ENCODE results near the gene BTN2A1. TPM values are rescaled to one million over a fixed set of nuclear protein-coding genes. Genes with fewer than 3 reads are reported as not detected.

Gene BTN2A1
- total and polyA plus RNA-seq, 2 of the 13 experiments (the other 11 are each of a cell fraction or from before 2014, with no cell fraction given), result 16.4 to 30.4 TPM

DNA sequence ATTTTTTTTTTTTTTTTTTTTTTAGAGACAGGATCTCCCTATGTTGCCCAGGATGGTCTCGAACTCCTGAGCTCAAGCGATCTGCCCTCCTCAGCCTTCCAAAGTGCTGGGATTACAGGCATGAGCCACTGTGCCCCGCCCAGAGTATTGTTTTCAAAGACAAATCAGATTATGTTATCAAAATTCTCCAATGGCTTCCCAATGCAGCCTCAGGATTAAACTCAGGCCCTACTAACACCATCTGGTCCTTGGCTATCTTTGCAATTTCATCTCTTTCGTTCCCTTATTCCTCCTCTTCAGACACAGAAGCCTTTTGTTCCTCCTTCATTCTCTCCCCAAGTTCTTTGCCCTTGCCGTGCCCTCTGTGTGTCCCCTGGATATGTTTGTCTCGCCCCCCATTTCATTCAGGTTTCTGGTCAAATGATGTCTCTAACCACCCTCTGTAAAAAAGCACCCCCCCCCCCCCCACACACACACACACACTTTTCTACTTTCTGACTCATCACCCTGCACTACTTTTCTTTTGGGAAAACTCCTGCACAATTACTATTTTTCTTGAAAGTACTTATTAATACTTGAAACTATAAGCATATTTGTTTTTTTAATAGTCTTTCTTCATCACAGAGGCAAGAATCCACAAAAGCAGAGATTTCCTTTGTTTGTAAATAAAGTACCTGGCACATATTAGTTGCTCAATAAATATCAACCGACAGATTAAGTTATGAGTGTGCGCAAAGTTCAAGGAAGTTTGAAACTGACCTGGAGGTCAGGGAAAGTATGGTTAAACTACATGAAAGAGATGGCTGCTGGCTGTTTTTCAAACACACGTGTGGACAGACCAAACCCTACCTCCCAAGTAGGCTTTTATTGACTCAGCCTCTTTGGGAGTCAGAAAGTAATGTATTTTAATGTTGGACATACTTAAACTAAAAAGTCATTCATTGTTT lies 59.0 kb downstream of the BTN2A1 start (continued):
- TF ChIP-seq, protein P1, sequence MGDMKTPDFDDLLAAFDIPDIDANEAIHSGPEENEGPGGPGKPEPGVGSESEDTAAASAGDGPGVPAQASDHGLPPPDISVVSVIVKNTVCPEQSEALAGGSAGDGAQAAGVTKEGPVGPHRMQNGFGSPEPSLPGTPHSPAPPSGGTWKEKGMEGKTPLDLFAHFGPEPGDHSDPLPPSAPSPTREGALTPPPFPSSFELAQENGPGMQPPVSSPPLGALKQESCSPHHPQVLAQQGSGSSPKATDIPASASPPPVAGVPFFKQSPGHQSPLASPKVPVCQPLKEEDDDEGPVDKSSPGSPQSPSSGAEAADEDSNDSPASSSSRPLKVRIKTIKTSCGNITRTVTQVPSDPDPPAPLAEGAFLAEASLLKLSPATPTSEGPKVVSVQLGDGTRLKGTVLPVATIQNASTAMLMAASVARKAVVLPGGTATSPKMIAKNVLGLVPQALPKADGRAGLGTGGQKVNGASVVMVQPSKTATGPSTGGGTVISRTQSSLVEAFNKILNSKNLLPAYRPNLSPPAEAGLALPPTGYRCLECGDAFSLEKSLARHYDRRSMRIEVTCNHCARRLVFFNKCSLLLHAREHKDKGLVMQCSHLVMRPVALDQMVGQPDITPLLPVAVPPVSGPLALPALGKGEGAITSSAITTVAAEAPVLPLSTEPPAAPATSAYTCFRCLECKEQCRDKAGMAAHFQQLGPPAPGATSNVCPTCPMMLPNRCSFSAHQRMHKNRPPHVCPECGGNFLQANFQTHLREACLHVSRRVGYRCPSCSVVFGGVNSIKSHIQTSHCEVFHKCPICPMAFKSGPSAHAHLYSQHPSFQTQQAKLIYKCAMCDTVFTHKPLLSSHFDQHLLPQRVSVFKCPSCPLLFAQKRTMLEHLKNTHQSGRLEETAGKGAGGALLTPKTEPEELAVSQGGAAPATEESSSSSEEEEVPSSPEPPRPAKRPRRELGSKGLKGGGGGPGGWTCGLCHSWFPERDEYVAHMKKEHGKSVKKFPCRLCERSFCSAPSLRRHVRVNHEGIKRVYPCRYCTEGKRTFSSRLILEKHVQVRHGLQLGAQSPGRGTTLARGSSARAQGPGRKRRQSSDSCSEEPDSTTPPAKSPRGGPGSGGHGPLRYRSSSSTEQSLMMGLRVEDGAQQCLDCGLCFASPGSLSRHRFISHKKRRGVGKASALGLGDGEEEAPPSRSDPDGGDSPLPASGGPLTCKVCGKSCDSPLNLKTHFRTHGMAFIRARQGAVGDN (CRISPR knock-in tag; IDR thresholded peaks at IDR 0.05), result no peak
- TF ChIP-seq ZFX (CRISPR knock-in tag; IDR thresholded peaks at IDR 0.05; ENCODE audit: low read depth), result no peak
- TF ChIP-seq FOSL2 (CRISPR knock-in tag; IDR thresholded peaks at IDR 0.05), result peak; percentile 38
- no peak for TF ChIP-seq ARNT (IDR thresholded peaks at IDR 0.05)
- TF ChIP-seq ZNF782 (CRISPR knock-in tag; IDR thresholded peaks at IDR 0.05; ENCODE audit: borderline replicate concordance), result no peak
- TF ChIP-seq ZNF432 (CRISPR knock-in tag; IDR thresholded peaks at IDR 0.05; ENCODE audit: borderline replicate concordance), result no peak
- no peak for TF ChIP-seq ZNF780A (CRISPR knock-in tag; IDR thresholded peaks at IDR 0.05)
- TF ChIP-seq ZNF777 (CRISPR knock-in tag; IDR thresholded peaks at IDR 0.05), result no peak
- no peak for TF ChIP-seq TRIM24 (CRISPR knock-in tag; IDR thresholded peaks at IDR 0.05)
- TF ChIP-seq KLF11 (CRISPR knock-in tag; IDR thresholded peaks at IDR 0.05), result no peak
- no peak for TF ChIP-seq ZNF749 (CRISPR knock-in tag; IDR thresholded peaks at IDR 0.05; ENCODE audit: borderline replicate concordance)
- no peak for TF ChIP-seq CAMTA2 (CRISPR knock-in tag; IDR thresholded peaks at IDR 0.05; ENCODE audit: borderline replicate concordance)
- TF ChIP-seq, protein P2, sequence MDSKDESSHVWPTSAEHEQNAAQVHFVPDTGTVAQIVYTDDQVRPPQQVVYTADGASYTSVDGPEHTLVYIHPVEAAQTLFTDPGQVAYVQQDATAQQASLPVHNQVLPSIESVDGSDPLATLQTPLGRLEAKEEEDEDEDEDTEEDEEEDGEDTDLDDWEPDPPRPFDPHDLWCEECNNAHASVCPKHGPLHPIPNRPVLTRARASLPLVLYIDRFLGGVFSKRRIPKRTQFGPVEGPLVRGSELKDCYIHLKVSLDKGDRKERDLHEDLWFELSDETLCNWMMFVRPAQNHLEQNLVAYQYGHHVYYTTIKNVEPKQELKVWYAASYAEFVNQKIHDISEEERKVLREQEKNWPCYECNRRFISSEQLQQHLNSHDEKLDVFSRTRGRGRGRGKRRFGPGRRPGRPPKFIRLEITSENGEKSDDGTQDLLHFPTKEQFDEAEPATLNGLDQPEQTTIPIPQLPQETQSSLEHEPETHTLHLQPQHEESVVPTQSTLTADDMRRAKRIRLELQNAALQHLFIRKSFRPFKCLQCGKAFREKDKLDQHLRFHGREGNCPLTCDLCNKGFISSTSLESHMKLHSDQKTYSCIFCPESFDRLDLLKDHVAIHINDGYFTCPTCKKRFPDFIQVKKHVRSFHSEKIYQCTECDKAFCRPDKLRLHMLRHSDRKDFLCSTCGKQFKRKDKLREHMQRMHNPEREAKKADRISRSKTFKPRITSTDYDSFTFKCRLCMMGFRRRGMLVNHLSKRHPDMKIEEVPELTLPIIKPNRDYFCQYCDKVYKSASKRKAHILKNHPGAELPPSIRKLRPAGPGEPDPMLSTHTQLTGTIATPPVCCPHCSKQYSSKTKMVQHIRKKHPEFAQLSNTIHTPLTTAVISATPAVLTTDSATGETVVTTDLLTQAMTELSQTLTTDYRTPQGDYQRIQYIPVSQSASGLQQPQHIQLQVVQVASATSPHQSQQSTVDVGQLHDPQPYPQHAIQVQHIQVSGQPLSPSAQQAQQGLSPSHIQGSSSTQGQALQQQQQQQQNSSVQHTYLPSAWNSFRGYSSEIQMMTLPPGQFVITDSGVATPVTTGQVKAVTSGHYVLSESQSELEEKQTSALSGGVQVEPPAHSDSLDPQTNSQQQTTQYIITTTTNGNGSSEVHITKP (CRISPR knock-in tag; IDR thresholded peaks at IDR 0.05; ENCODE audit: low read depth), result no peak
- no peak for TF ChIP-seq ZBTB7A (CRISPR knock-in tag; IDR thresholded peaks at IDR 0.05)
- TF ChIP-seq ZNF224 (CRISPR knock-in tag; IDR thresholded peaks at IDR 0.05), result no peak
- TF ChIP-seq MYC (CRISPR knock-in tag; IDR thresholded peaks at IDR 0.05; ENCODE audit: borderline replicate concordance), result no peak
- no peak for TF ChIP-seq ZNF7 (CRISPR knock-in tag; IDR thresholded peaks at IDR 0.05)
- TF ChIP-seq, protein P3, sequence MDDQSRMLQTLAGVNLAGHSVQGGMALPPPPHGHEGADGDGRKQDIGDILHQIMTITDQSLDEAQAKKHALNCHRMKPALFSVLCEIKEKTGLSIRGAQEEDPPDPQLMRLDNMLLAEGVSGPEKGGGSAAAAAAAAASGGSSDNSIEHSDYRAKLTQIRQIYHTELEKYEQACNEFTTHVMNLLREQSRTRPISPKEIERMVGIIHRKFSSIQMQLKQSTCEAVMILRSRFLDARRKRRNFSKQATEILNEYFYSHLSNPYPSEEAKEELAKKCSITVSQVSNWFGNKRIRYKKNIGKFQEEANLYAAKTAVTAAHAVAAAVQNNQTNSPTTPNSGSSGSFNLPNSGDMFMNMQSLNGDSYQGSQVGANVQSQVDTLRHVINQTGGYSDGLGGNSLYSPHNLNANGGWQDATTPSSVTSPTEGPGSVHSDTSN (CRISPR knock-in tag; IDR thresholded peaks at IDR 0.05; ENCODE audit: borderline replicate concordance), result no peak
- TF ChIP-seq MXI1 (IDR thresholded peaks at IDR 0.05; ENCODE audit: borderline replicate concordance, low read depth, low read length), result peak; percentile 52; the same call in 1 of the 3 replicates
